IPS DF 4.7 (cell line): ENCODE data around the gene RPTOR.
"Not testable (repeated sequence)": the region's sequence is repeated elsewhere in the genome, so short reads cannot be mapped to it uniquely, and the experiment has no call there.

Experiments
- DNase-seq: peaks from one replicate; pipeline ENCODE4 v3.0.0-alpha.2; 2013; ENCODE audit warnings: low spot score; ENCODE audit errors: extremely low read depth

The RPTOR gene

GRCh38 chr17:80545499-80545826 lies 825 bp downstream of the RPTOR start:
- DNase-seq, result no peak

- DNase-seq, result no peak
These were observed 1.6 kb downstream of the RPTOR start for GRCh38 chr17:80546267-80546666.

- DNase-seq, result no peak
These were observed 7.9 kb downstream of the RPTOR start for GRCh38 chr17:80552523-80552922.

- no peak for DNase-seq
These were observed 10.6 kb downstream of the RPTOR start for GRCh38 chr17:80555266-80555665.

GRCh38 chr17:80558046-80558445 lies 13.4 kb downstream of the RPTOR start:
- DNase-seq, result no peak

GRCh38 chr17:80559825-80560251 lies 15.2 kb downstream of the RPTOR start:
- DNase-seq, result no peak

- no peak for DNase-seq
These were observed 17.0 kb downstream of the RPTOR start for GRCh38 chr17:80561541-80562114.

GRCh38 chr17:80564545-80564944 lies 19.9 kb downstream of the RPTOR start:
- DNase-seq, result no peak

- DNase-seq, result no peak
These were observed 20.9 kb downstream of the RPTOR start for GRCh38 chr17:80565343-80566053.

- DNase-seq, result no peak
These were observed 21.4 kb downstream of the RPTOR start for GRCh38 chr17:80566054-80566400.

GRCh38 chr17:80568246-80568645 lies 23.6 kb downstream of the RPTOR start:
- no peak for DNase-seq

GRCh38 chr17:80569924-80570323 lies 25.3 kb downstream of the RPTOR start:
- no peak for DNase-seq

GRCh38 chr17:80573701-80574100 lies 29.1 kb downstream of the RPTOR start:
- DNase-seq, result no peak

GRCh38 chr17:80574496-80574895 lies 29.9 kb downstream of the RPTOR start:
- DNase-seq, result no peak

- DNase-seq, result peak; percentile 38
These were observed 30.6 kb downstream of the RPTOR start for GRCh38 chr17:80575057-80575875.

GRCh38 chr17:80577876-80578570 lies 33.4 kb downstream of the RPTOR start:
- no peak for DNase-seq

- DNase-seq, result not testable (repeated sequence)
These were observed 34.2 kb downstream of the RPTOR start for GRCh38 chr17:80578668-80579388.

GRCh38 chr17:80582165-80582564 lies 37.5 kb downstream of the RPTOR start:
- no peak for DNase-seq

- DNase-seq, result no peak
These were observed 39.7 kb downstream of the RPTOR start for GRCh38 chr17:80584176-80584905.
